ENCODE results near the gene TNNT3.

TNNT3 gene

DNA sequence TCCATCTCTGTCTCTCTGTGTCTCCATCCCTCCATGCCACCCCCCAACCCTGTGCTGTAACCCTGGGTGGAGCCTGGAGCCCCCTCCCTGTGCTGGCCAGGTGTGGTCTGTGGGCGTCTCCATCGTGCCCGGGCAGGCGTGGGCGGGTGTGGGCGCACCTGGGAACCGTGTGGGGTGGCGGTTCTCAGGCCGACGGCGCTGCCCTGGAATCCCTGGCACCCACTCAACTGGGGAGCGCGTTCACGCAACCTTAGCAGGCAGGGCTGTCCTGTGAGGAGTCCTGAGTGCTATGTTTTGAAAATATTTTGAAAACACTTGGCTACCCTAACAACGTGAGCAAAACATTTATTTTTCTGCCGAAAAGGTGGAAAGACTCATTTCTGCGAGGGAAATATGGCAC lies 4.7 kb downstream of the TNNT3 start:
- no peak for DNase-seq

DNA sequence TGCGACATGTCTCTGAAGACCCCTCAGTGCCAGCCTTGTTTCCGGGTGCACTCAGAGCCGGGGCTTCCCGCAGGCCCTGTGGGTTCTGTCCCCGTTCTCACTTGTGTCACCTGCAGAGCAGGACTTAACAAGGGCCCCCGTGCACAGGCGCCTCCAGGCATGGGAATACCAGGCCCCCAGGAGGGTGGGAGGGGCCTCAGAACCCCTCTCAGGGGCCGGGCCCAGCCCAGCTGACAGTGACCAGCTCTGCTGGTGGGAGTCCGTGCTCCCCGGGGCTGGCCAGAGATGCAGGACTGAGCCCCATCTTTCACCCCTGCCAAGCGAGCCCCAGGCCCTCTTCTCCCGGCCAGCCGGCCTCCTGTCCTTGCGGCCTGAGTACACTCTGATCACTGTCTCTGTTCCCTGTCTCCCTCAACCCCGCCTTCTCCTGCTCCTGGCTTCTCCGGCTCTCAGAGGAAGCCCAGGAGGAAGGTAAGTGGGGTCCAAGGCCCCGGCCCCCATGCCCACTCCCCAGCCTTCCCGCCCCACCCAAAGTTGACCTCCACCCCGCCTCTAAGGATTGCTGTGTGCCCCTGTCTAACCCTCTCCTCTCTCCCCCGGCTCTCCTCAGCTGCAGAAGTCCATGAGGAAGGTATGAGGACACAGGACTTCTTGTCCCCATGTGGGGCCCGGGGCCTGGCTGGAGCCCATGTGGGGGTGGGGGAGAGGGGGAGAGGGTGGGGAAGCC lies 5.3 kb downstream of the TNNT3 start:
- DNase-seq, result no peak

DNA sequence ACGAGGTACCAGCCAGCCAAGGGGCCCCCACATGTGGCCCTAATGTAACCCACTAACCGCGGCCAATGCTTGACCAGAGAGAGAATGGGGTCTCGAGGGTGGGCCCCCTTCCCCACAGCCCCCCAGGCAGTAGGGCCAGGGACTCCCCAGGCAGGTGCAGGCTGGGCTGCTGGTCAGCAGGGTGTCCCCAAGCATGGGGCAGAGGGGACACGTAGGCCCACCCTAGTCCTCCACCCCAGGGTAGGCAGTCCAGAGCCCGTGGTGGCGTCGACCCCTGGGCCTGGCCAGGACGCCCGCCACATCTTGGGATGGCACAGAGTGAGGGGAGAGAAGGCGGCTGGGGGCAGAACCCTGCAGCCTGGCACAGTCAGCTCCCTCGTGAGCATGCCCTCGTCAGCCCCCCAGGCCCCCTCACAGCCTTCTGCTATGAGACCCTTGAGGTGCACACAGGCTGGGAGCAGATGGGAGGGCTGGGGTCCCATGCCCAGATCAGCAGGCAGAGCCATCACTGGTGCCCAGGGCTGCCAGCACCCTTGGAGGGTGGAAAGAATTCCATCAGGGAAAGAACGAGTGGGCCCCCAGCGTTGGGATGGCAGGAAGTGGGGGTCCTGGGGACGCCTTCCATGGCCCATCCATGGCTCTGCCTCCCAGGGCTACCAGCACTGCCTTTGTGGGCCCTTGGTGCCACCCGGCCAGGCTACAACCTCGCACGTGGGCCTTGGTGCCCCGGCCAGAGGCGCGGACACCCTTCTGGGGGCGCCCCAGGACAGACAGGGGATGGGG lies 6.1 kb downstream of the TNNT3 start:
- DNase-seq, result no peak

DNA sequence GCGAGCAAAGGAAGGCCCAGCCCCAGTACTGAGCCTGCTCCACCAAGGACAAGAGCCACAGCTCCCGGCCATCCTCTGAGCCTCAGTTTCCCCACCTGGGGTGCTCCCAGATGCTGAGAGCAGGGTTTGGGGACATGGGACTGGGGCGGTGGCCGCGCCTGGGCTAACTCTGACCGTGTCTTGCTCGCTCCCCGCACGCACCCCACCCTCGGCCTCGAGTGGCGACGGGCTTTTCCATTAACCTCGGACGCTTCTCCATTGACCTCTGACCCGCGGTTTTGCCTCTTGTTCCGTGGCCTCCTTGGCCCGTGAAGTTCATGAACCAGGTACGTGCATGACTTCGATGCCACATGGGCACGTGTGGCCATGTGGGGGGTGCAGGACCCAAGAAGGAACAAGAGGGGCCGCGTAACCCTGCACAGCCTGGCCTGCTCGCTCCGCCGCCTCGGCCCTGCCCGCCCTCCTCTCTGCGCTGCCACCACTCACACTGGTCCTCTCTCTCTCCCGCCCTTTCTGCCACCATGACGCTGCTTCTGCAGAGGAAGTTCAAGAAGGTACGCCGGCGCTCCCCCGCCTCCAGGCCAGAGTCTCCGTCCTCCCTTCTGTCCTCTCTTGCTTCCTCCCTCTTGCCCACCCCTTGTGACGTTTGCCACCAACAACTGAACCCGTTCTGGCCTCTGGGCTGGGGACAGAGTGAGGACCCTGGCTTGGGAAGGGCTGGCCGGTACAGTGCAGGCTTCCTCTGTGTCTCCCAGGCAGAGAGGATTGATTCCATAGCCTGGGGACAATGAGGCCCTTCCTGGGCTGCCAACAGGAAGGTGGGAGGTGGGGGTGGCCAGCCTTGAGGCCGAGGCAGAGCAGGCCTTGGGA lies 6.9 kb downstream of the TNNT3 start:
- no peak for DNase-seq

DNA sequence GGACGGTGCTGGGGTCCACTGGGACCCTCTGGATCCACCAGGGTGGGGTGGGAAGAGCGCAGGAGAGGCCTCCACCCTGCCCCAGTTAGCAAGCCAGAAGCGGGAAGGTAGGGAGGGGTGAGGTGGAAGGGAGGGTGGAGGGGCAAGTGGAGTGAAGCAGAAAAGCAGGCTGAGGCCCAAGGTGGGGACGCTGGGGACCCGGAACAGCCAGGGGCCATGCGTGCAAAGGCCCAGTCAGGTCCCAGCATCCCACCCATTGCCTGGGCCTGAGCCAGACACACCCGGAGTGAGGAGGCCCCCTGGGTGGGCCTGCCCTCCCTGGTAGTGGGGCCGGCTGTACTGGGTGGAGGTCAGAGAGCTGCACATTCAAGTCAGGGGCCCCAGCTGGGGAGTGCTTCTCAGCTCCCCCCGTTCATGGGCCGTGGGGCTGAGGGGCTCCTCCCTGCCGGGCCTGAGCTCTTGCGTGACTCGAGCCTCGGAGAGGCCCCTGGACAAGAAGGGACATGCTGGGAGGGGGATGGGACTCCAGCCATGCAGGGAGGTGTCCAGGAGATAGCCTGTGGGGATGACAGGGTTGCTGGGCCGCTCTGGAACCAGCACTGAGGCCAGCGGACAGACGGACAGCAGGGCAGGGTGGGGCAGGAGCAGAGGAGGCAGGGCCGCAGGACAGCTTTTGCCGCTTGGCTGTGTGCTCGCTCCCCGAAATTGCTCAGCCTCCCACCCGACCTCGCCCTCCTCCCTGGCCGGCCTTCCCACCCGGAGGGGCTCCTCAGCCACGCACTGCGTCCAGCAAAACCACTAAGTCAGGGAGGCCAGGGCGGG lies 7.7 kb downstream of the TNNT3 start:
- no peak for DNase-seq

DNA sequence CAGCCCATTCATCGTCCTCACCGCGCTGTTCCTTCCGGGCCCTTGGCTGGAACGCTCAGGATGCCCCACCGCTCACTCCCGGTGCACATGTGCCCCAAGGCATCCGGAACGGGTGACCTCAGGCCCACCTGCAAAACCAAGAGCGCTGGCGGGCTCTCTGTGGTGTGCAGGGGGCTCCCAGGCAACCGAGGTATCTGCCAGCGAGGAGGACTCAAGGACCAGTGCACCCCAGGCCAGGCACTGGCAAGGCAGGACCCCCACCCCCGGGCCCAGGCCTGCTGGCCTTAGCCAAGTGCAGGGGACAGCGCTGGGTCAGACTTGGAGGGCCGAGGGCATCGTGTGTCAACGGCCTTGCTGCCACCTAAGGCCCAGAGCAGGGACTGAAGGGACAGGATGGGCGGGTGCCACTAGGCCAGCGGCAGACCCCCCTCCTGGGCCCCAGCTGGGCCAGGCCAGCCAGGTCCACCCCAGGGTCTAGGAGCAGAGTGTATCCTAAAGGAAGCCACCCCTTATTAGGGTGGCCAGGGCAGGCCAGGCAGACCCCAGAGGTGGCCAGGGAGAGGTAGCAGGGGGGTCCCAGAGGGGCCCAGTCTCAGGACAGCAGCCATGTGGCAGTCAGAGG lies 8.5 kb downstream of the TNNT3 start:
- no peak for DNase-seq

DNA sequence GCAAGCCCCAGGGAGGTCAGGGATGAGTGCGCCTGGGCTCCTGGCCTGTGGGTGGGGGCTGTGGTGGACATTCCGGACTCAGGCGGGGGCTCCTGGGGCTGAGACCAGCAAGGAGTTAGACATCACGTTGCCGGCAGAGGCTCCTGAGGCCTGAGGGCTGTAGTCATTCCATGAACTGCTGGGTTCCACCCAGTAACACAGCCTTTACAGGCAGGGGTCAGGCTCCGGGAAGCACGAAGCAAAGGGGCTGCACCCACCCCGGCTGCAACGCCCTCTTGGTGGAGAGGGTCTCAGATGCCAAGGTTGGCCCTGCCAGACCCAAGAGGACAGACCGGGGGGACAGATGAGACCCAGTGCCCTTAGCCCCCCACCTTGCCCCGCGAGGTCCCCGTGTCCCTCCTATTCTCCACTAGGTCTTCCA lies 9.0 kb downstream of the TNNT3 start:
- no peak for DNase-seq

DNA sequence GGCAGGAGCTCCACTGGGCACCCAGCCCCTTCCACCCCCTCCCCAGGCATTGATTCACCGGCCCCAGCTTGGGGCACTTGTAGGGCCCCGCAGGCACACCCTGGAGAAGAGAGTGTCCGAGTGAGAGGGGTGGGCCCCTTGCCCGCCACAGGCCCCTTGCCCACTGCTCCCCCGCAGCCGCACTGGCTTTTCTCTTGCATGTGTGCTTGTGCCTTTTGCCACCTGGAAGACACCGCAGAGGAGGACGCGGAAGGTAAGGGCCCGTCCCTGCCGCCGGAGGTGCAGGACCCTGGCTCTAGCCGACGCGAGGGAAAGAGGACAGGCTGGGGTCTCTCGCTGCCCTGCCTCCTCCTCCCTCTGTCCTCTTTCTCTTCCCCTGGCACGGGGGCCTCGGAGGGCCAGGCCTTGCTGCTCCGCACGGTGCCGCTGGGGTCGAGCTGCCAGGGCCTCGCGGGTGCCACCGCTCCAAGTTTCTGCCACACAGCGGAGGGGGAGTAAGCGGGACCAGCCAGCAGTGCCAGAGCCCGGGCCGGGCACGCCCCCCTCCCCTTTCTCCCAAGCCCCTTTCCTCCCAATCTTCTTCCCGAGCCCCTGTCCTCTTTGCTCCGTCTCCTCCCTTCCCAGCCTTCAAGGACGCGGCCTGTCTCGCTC lies 9.5 kb downstream of the TNNT3 start:
- DNase-seq, result no peak

DNA sequence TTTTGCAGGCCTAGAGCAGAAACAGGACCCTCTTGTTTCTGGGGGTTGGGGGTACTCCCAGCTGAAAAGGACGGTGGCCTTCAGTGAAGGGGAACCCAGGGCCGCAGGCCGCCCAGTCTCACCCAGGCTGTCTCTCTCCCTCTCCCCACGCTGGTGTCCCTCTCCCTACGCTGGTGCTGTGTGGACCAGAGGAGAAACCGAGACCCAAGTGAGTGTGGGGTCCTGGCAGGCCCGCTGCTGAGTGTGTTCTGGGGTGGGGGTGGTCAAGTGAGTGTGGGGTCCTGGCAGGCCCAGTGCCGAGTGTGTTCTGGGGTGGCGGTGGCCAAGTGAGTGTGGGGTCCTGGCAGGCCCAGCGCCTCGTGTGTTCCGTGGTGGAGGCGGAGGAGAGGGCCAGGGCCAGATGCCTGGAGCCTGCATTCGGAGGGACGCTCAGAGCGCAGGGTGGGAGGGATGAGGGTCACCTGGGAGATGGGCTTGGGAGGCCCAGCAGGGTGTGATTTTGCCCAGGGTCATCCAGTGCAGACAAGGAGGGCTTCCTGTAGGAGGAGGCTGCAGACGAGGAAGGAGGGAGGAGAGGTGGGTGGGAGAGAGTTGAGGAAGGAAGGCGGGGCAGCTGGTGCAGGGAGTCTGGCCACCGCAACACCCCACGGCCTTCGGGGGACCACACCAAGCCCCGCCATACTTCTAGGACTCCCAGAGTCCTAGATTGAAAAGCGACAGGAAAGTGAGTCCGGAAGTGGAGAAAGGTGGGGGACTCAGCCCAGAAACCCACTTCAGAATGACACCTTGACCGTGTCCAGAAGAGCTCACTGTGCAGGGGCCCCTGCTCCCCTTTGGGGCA lies 10.3 kb downstream of the TNNT3 start:
- DNase-seq, result no peak

DNA sequence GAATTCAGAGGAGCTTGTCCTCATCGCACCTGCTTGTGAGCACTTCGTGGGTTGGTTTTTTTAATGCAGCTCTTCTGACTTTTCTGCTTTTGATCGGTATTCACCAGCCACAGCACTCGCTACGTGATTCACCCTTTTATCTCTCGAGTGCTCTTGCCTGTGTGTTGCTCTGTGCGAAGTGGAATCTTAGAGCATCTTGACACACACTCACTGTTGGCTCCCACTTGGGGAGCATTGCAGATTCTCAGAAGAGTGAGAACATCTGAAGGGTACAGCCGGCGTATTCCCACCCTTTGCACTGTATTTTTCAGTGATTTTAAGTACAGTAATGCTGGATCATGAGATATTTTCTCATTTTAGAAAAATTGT lies 10.9 kb downstream of the TNNT3 start:
- no peak for DNase-seq

DNA sequence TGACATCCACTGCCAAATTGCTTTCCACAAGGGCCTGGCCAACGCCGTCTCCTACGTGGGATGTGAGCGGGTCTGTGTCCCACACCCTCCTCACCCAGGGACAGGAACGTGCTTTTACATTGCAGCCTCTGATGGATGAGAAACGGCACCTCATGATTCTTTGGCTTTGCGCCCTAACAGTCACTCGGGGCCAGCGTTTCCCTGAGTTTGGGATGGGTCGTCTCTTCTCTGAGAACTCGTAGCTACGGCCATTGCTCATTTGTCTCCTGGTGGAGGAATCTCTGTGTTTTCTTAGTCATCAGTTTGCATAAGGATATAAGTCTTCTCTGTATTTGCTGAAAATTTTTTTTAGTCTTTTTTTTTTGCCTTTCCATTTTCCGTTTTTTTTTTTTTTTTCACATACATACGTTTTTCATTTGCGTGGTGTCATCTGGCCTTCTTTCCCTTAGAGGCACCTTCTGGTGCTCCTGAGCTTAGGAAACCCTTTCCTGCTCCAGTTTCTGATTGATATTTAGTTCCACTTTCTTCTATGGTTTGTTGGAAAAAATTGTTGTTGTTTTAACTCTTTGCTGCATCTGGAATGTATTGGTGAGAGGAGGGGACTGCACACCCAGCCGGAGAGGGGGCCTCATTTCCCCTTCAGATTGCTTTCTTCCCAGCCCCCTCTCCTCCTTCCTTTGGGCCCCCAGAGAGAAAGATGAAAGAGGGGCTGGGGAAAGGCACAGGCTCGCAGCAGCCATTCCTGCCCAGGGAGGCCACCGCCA lies 12.0 kb downstream of the TNNT3 start:
- DNase-seq, result no peak

DNA sequence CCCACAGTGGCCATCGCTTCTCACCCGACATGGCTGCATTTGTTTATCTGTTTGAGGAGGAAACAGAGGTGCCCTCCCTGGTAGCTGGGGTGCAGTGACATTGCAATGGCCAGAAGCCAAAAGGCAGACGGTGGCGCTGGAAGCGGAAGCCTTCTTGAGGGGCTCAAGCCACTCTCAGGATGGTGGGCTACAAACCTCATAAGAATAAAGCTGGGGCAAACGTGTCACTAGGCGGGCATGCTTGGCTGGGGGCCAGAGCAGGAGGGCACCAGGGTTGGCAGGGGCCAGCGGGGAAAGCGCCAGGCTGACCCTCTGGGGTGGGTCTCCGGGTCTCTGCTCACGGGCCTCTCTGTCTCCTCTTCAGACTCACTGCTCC lies 12.6 kb downstream of the TNNT3 start:
- DNase-seq, result no peak

DNA sequence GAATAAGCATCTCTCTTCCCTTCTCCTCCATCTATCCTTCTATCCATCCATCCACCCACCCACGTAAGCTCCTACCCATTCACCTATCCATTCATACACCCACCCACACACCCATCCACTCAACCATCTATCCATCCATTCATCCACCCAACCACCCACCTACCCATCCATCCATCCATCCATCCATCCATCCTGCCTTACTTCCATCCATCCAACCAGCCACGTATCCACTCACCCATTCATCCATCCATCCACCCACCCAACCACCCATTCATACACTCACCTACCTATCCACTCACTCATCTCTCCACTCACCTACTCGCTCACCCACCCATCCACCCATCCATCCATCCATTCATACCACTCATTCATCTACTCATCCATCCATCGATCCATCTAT lies 13.2 kb downstream of the TNNT3 start:
- no peak for DNase-seq

DNA sequence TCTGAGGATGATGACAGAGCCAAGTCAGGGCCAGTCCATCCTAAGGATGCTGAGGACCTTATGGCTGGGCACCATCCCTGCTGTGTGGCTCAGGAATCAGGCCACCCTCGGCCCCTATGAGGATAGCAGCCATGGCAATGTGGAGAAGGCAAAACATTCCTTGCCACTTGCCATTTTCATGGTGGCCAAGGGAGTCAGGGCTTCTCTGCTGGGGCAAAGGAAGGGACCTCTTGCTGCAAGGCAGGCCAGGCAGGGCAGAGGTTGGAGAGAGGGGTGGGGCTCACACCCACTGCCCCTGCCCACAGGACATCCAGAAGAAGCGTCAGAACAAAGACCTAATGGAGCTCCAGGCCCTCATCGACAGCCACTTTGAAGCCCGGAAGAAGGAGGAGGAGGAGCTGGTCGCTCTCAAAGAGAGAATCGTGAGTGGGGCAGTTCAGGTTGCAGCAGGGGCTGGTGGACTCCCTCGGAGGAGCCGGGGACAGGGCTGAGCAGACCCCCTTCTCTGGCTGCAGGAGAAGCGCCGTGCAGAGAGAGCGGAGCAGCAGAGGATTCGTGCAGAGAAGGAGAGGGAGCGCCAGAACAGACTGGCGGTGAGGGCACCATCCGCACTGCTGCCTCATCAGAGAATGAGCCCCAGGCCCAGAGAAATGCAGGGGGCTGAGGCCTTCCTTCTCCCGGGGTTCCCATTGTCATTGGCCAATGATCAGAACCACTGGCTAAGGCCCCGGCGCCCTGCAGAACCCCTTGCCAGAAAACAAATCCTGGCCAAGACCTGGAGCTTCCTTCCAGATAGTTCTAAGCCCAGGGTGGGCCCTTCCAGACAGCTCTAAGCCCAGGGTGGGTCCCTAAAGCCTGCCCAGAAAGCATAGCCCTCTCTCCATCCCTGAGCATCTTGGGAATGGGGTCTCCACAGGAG lies 14.2 kb downstream of the TNNT3 start:
- DNase-seq, result no peak

DNA sequence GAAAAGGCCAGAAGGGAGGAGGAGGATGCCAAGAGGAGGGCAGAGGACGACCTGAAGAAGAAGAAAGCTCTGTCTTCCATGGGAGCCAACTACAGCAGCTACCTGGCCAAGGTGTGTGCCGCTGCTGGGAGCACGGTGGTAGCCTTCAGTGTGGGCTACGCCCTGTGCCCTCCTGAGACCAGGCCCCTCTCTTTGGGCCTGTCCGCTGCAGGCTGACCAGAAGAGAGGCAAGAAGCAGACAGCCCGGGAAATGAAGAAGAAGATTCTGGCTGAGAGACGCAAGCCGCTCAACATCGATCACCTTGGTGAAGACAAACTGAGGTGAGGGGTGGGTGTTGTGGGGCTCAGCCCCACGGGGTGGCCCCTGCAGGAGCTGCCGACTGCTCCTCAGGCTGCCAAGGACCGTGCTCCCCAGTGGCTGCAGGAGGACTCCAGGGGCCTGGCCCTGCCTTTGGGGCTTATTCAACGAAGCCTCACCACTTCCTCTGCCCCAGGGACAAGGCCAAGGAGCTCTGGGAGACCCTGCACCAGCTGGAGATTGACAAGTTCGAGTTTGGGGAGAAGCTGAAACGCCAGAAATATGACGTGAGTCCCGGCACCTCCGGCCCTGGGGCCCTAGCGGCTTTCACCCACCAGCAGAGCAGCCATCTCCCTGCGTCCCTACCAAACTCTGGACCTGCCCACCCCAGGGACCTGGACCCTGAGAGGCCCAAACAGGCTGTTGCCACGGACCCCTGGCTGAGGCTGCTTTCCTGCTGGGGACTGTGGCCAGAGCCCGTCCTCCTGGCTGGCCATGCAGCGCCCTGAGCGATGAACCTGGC lies 15.0 kb downstream of the TNNT3 start:
- DNase-seq, result no peak

DNA sequence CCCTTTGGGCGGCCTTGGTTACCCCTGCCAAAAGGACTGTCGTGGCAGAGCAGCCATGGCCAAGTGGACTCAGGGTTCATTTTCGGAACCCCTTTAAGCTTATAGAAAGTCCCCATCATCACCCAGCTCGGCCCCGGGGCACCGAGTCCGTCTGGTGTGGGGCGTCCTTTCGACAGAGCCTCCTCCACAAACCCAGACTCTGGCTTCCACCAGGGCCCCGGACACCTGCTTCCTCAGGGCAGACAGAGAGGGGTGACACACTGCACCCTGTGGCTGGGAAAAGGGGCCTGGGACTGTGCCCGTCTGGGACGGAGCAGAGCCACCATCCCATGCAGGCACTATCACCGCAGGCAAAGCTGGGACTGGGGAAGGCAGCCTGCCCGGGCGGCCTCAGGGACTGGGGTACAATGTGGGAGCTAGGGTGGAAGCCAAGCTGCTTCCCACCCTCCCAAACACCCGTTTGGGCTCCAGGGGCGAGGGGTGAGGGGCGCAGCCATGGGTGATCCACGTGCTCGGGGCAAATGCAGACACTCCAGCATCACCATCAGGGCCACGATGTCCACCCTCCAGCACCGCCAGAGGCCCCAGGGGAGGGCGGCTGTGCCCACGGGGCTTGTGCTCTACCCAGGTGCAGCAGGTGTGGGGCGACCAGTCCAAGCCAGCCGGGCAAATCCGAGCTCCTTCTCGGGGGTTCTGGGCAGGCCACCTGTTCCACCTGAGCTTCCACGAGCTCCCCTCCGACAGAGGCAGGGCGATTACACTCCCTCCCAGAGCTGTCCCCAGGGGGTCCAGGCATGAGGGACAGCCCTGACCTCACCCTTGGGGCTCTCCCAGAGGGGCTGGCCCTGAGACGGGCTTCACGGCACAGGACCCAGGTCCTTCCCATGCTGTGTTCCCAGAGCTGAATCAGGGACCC lies 15.9 kb downstream of the TNNT3 start:
- no peak for DNase-seq
